RWPE1 (cell line): ENCODE results near the gene PI4KA.

Experiments used
- CTCF ChIA-PET: fragments of 350-600 bp; sonication (Branson Sonifier 250); formaldehyde crosslinking; extraction: SDS; loops from one replicate; lab custom pipeline; 2021; lab: Yijun Ruan, JAX
- POLR2A ChIA-PET: fragments of 400-600 bp; formaldehyde crosslinking; extraction: SDS; loops from one replicate; lab custom pipeline; 2020; ENCODE audit warnings: antibody characterized with exemption; ENCODE audit not compliant: low non-redundant PET; lab: Yijun Ruan, JAX
- DNase-seq: peaks from one replicate; pipeline ENCODE4 v3.0.0; 2012; ENCODE audit warnings: low spot score
- H3K27ac ChIP-seq: fragments of 450-650 bp; 2 replicates; pipeline ENCODE4 v1.5.1; 2017
- CTCF ChIP-seq: fragments of 450-650 bp; conservative IDR thresholded peaks from 2 replicates; pipeline ENCODE4 v1.5.1; 2017; ENCODE audit warnings: low read depth, mild to moderate bottlenecking

Gene PI4KA

DNA sequence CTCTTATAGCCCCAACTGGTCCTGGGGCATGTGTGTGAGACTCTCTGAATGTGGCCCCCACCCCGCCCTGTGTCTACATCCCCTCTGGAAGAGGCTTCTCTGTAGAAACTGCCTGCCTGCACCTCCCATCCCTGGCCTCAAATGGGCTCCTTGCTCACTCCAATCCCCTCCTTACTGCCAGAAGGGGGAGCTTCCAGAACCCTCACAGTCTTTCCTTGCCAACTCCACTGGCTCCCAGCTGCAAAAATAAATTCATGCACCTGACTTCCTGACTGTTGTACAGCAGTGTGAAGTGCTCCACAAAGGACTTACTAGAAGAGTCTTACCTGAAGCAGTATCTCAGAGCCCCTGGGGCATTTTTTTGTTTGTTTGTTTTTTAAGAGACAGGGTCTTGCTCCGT is 99.9 kb downstream of the PI4KA start:
- no peak for TF ChIP-seq CTCF
- H3K27ac ChIP-seq = no peak overlapping the region
- CTCF ChIA-PET = interaction anchor here (0.6 kb wide), 1 partner anchor 880 kb away, joined by 3 read pairs; no protein-coding TSS in a partner anchor
- POLR2A ChIA-PET = no interaction called here
- DNase-seq = no peak

GRCh38 chr22:20756846-20757245 is 101.8 kb downstream of the PI4KA start:
- CTCF ChIA-PET = interaction anchor here (0.6 kb wide), 2 partner anchors 16 to 216 kb away, joined by 3 read pairs; no protein-coding TSS in a partner anchor
- POLR2A ChIA-PET = no interaction called here
- no peak overlapping the region for H3K27ac ChIP-seq
- DNase-seq = no peak
- TF ChIP-seq CTCF = no peak

GRCh38 chr22:20752873-20753272 is 105.7 kb downstream of the PI4KA start:
- ChIA-PET POLR2A (no interaction called here), CTCF (no interaction called here)
- no peak for DNase-seq
- no peak overlapping the region for H3K27ac ChIP-seq
- no peak for TF ChIP-seq CTCF

GRCh38 chr22:20752104-20752741 is 106.4 kb downstream of the PI4KA start:
- ChIA-PET POLR2A (no interaction called here), CTCF (interaction anchor here (0.6 kb wide), 1 partner anchor 10 kb away, joined by 4 read pairs; no protein-coding TSS in a partner anchor)
- no peak for DNase-seq
- H3K27ac ChIP-seq = no peak overlapping the region
- TF ChIP-seq CTCF = no peak

DNA sequence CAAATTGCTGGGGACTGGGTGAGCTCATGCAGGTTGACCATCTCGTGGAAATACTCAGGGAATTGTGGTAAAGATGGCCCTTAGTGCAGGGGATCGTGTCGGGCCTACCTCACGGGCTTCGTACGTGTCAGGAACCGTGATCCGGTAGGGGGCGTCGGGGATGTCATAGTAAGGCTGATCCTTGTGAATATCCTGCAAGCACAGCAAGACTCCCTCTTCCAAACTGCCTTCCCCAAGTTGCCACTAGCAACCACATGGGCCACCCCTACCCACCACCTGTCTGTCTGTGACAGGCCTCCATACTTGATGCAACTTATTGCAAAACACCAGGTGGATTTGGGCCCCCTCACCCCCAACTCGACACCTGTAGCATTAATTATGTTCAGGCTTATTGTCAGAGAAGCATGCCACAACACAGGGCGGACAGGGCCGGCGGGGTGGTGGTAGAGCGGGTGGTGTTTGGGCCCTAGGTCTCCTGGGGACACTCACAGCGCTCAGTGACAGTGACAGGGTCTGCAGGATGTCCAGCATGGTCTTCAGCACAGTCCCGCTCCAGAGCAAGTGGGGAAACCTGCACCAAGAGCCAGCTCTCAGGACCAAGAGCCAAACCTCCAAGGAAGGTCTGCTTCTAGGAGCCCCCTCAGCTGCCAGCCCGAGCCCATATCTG is 107.3 kb downstream of the PI4KA start:
- ChIA-PET POLR2A (no interaction called here), CTCF (interaction anchor here (0.6 kb wide), 1 partner anchor 10 kb away, joined by 4 read pairs; no protein-coding TSS in a partner anchor)
- no peak for TF ChIP-seq CTCF
- peak overlapping the region; percentile 49 for H3K27ac ChIP-seq
- DNase-seq = no peak

- no peak for TF ChIP-seq CTCF
- DNase-seq = peak; percentile 66
- POLR2A ChIA-PET = no interaction called here
- H3K27ac ChIP-seq = peak overlapping the region; percentile 49
- CTCF ChIA-PET = no interaction called here
Observed at GRCh38 chr22:20750461-20751184, 108.0 kb downstream of the PI4KA start.
